HS-27A (cell line): ENCODE data around the gene COPZ1.
"Not testable (repeated sequence)": the region's sequence is repeated elsewhere in the genome, so short reads cannot be mapped to it uniquely, and the experiment has no call there.

Experiments
- DNase-seq: peaks from one replicate; pipeline ENCODE4 v3.0.0-alpha.2; 2012; ENCODE audit warnings: low read depth, missing footprints

The COPZ1 gene, protein sequence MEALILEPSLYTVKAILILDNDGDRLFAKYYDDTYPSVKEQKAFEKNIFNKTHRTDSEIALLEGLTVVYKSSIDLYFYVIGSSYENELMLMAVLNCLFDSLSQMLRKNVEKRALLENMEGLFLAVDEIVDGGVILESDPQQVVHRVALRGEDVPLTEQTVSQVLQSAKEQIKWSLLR

DNA sequence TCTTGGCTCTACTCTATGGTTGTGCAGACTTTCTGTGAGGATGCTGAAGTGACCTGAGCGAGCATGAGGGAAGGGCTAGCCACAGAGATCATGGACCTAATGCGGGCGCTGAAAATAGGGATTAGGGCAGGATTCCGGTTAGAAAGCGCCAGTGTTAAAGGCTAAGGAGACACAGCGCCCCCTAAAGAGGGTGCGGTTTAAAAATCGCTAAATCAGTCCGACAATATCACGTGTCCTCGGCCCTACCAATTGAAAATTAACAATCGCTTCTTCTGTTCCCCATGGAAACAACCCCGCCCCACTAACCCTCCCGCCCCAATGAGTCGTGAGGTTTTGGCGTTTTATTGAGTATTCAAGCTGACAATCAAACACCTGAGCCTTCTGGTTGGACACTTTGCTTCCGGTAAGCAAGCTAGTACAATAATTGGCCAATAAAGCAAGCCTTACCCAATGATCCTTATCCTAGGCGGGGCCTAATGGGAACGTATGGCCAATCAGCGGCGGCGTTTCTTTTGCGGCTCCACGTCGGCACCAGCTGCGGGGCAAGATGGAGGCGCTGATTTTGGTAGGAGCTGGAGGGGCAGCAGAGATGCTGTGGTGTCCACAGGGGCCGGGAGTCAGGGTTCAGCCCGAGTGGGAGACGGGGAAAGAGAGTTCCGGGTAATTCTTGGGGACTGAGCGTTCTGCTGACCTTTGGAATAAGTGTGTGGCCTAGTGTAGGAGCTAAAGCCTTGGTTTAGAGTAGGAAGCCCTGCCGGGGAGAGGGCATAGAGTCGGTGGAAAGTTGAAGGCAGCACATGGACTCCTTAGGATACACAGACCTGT lies at the start of gene COPZ1:
TSS of gene COPZ1 (plus strand) at position 515 of the 825 bp plus-strand sequence. CDS start at position 548, 33 bp downstream.
- peak; percentile 97 for DNase-seq

DNA sequence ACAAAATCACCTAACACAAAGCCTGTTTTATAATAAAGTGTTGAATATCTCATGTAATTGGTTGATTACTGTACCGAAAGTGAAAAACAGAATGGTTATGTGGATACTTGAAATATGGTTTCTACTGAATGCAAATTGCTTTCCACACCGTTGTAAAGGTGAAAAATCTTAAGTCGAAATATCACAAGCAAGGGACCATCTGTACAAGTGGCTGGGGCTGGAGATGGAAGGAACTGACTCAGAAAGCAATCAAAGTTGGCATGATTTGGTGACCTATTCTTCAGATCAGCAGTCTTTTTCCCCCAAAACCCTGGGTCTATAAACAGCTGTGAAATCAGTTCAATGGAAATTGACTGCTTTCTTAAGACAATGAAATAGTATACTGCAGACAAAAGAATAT lies 48.6 kb upstream of the COPZ1 start:
- no peak for DNase-seq

DNA sequence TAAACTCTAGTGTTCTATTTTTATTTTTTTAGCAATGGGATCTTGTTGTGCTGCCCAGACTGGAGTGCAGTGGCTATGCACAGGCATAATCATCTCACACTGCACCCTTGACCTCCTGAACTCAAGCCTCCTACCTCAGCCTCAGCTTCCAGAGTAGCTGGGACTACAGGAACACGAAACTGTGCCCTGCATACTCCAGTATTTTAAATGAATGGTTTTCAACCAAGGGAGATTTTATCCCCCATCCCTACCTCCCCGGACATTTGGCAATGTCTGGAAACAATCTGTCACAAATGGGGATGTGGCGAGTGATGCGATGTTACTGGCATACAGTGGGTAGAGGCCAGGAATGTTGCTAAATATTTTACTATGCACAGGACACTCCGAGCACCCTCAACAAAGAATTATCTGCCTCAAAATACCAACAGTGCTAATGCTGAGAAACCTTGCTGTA lies 47.1 kb upstream of the COPZ1 start:
- no peak for DNase-seq

DNA sequence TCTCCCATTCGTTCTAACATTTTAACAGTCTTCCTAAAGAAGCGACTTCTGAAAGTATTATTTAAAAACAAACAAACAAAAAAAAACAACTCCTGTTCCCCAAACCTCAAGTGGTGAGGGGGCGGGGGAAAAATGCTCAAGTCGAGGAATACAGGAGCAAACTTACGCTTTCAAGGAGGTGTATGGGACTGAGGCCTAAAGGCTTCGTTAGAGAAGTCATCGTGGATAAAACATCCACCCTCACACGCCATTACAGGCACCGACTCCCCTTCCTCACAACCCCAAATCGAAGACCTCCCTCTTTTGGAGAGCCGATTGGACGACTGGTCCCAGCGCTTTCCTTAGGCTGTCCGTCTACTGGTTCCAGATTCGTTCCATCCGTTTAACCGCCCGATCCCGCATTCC lies 45.7 kb upstream of the COPZ1 start:
- no peak for DNase-seq

DNA sequence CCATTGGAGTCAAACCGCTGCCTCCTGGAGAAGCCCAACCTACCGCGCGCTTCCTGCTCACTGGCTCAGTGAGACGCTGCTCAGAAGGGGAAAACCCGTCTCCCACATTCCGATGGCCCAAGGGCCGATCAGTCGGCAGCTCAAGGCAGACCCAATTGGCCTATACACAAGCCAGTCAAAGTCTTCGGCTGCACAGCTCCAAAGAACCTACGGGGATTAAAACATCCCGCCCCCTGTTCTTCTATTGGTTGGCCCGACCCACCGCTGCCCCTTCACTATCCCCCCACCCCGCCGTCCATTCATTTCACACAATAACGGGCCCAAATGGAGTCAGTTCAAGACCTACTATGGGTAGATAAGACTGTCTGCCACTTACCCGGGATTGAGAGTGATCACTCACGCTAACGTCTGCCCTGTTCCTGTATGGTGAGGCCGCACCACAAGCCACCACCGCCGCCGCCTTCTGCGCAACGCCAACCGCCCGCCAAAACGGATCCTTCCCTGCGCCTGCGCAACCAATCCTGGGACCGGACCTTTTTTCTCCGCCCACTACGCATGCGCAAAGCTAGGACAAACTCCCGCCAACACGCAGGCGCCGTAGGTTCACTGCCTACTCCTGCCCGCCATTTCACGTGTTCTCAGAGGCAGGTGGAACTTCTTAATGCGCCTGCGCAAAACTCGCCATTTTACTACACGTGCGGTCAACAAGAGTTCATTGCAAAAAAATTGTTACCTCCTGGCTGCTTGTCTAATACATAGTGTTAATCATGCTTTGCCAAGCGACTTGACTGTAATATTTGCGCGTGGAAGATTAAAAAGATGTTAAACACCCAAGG lies 45.1 kb upstream of the COPZ1 start, which contains the start of gene CBX5:
TSS of gene CBX5 (minus strand) at position 491 of the 836 bp plus-strand sequence. CDS start 22,472 bp downstream, outside the sequence.
- DNase-seq, result peak; percentile 99

DNA sequence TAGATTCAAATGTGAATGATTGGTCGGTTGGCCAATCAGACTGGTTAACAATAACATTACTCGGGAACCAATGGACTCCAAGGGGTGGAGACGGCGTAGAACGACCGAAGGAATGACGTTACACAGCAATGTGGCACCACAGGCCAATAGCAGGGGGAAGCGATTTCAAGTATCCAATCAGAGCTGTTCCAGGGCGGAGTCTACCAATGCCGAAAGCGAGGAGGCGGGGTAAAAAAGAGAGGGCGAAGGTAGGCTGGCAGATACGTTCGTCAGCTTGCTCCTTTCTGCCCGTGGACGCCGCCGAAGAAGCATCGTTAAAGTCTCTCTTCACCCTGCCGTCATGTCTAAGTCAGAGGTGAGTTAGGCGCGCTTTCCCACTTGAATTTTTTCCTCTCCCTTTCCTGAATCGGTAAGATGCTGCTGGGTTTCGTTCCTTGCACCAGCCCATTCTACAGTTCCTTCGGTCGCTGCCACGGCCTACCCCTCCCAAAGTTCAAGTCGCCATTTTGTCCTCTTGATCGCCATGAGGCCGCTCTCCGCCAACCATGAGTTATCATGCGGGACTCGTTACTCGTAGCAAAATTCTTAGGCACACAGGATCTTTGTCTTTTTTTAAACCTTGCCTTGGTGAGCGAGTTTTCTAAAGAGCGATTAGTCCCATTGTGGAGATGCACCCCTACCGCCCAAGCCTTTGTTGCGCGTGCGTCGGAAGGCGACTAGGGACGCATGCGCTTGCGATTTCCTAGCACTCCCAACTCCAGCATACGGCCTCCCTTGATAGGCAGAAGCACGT lies 44.3 kb upstream of the COPZ1 start, which contains the start of gene HNRNPA1:
TSS of gene HNRNPA1 (plus strand) at position 259 of the 793 bp plus-strand sequence. CDS start at position 341, 82 bp downstream.
- peak; percentile 99 for DNase-seq

DNA sequence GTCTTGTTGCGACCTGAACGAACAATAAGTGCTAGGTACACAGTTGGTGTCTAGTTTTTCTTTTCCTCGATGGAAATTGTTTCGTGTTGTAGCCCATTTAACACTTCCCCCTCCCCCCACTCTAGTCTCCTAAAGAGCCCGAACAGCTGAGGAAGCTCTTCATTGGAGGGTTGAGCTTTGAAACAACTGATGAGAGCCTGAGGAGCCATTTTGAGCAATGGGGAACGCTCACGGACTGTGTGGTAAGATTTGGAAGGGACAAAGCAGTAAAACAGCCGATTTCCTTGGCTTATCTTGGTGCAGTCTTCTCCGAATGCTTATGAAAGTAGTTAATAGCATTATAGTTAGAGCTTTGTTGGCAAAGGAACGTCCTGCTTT lies 43.7 kb upstream of the COPZ1 start:
- DNase-seq, result not testable (repeated sequence)

DNA sequence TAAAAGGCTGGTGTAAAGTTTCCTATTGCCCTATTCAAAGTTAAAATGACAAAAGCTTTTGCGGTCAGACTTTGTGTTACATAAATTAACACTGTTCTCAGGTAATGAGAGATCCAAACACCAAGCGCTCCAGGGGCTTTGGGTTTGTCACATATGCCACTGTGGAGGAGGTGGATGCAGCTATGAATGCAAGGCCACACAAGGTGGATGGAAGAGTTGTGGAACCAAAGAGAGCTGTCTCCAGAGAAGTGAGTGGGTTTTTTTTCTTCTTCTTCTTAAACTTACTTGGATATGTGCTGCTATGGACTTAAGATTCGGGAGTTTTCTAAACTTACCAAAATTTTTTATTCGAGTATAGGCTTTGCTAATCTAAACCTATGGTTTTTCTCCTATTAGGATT lies 43.2 kb upstream of the COPZ1 start:
- DNase-seq, result not testable (repeated sequence)

DNA sequence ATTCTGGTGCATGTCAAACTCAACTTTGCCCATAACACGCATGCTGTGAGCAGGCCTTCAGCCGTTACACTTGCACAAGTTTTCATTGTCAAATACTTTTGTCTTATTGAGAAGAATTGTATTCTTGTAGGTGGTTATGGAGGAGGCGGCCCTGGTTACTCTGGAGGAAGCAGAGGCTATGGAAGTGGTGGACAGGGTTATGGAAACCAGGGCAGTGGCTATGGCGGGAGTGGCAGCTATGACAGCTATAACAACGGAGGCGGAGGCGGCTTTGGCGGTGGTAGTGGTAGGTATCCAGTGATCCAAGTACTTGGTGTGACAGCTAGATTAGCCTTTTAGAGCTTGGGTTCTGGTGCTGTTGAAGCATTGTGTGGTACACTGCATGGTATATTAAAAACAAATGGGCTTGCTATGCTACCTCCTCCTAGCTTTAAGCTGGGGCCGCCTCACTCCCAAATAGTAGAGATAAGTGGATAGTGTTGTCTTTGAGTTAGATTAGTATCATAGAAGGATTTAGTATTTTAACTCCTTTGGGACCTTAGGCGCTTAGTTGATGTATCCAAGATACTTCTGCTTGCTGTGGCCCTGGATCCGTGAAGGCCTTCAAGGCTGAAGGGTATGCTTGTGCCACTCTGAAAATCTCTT lies 41.9 kb upstream of the COPZ1 start:
- DNase-seq, result no peak

DNA sequence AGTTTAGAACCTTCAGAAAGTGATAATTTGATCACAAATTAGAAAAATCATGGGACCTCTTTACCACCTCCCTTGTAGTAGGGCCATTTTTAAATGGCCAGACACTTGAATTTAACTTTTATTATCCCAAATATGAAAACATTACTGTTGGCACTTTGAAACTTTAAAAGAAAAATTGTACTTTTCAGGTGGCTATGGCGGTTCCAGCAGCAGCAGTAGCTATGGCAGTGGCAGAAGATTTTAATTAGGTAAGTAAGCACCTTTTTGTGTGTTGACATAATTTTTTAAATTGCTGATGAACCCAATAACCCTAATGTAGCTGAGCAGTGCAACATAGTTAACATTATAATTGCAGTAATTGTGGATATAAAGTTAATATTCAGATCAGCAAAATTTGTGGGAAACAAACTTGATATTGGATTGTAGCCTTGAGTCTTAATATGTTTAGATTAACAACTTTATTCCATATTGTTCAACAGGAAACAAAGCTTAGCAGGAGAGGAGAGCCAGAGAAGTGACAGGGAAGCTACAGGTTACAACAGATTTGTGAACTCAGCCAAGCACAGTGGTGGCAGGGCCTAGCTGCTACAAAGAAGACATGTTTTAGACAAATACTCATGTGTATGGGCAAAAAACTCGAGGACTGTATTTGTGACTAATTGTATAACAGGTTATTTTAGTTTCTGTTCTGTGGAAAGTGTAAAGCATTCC lies 40.7 kb upstream of the COPZ1 start:
- DNase-seq, result not testable (repeated sequence)

DNA sequence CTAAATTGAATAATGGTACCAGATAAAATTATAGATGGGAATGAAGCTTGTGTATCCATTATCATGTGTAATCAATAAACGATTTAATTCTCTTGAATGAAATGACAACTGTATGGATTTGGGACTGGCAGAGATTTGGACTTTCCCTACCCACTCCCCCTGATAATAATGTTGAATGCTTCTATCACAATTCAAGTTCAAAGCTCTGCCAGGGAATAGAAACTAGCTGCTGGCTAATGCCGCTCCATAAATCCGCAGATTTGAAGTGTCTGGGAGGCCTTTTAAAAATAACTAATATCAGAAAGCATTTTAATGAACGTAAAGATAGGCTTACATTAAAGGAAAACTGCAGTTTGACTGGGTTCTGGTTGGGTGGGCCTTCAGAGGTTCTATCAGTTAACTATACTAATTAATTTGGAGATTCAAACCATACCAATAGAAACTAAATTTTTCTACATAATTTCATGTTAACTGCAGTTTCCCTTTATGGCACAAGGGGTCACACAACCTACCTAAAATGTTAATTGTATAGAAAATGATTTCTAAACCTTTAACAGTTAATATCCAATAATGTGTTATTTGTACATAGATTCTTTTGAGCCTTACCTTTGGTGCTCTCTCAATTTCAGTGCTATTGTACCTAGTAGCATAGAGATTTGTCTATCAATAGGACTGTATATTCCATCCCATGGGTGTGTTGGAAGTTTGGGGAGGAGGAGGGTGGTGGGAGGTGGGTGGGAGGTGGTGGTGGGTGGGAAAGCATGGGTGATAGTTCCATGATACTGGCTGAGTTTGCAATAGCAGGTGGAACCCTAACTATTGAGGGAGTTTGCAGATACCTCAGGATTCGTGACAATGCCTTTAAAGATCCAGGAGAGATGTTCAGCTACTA lies 39.5 kb upstream of the COPZ1 start:
- DNase-seq, result no peak

DNA sequence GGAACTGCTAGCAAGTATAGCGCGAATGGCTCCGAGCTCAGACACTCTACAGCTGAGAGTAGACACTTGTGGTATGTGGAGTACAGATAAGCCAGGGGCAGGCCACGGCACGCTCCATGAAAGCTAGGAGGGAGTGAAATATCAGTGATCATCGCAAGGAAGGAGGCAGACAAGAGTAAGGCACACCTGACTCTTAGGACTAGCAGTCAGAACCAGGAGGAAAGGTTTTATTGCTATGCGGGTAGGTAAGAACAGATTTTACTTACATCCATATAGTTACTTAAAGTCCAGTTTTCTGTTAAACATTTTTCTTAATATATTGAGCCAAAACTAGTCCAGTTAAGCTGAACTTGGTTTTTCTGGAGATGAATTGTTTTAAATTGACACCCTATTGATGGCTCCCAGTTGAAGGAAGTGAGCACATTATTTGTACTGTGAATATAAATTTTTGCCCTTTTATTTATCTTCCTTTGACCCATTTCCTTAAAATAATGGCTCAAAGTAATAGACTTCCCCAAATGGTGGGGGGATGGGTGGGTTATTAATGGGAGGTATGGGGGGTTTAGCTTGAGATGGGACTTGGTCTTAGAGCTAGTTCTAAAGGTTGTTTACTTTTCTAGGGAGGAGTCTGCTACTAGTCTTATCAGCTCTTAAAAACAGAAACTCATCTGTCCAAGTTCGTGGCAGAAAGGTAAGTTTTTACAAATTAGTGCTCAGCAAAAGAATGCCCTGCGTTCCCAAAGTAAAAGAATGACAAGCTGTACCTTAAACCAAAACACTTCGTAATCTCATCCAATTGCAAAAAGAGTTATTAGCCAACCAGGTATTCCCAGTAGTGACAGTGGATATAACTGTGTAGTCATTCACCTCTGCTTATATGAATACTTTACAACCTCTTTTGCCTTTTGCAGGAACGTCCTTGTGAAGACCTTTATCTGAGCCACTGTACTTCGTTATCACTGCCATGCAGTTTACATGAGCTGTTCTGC lies 38.6 kb upstream of the COPZ1 start:
- no peak for DNase-seq

DNA sequence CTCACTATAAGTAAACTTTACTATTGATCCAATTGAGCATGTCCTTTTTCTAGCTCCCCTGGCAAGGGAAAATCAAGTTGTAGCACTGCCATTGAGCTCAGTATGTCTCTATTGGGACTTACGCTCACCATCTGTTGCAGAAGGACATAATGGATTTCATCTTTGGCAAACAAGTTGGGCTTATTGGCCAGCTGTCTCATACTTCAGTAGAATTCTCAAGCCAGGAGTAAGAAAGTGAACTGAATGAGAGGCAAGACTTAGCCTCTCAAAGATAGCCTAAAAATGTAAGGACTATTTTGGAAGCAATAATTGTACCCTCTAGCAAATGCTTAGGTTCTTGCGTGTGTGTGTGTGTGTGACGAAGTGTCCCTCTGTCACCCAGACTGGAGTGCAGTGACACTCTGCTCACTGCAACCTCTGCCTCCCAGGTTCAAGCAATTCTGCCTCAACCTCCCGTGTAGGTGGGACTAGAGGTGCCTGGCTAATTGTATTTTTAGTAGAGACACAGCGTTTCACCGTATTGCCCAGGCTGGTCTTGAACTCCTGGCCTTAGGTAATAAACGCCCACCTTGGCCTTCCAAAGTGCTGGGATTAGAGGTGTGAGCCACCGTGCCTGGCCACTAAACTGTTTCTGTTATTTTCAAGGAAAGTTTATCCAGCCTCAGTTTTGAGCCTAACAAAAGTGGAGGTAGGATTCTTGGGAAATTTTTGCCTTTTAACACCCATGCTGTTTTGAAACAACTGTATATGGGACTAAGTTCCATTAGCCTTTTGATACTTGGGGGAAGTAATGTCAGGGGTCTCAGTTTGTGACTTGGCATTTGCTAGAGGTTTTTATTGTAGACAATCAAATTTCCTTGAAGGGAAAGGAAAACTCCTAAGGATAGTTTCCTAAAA lies 37.4 kb upstream of the COPZ1 start:
- no peak for DNase-seq

DNA sequence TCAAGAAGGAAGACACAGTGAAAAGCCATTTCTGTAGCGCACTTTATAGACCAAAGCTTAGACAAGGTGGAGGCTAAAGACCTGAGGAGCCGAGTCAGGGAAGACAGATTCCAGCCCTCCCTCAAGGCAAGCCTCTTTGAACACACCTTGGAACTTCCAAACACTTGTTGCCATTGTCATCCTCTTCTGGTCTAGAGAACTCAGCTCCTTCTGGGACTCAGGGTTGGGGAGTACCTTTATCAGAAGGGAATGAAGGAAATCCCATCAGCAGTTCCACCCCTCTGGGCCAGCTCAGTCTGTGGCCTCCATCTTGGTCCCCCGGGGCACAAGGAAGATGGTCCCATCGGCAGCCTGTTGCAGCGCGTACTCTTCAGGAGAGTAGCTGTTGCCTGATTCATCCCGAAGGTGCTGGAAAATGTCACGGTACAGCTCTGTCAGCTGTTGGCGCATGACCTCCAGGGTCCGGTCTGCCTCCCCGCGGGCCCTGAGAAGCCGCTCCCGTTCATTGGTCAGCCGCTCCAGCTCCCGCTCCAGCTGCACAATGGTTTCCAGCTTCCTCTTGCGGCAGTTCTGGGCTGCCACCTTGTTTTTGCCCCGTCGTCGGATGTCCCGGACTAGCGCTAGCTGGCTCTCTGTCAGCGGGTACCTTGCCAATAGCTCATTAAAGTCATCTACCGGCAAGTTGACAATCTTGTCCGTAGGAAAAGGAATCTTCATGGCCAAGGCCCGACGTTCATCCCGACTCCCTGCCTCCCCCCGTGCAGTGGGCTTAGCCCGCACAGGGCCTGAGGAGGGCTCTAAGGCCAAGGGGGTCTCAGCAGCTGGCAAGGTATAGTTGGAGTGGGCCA lies 32.6 kb upstream of the COPZ1 start:
- DNase-seq, result no peak

DNA sequence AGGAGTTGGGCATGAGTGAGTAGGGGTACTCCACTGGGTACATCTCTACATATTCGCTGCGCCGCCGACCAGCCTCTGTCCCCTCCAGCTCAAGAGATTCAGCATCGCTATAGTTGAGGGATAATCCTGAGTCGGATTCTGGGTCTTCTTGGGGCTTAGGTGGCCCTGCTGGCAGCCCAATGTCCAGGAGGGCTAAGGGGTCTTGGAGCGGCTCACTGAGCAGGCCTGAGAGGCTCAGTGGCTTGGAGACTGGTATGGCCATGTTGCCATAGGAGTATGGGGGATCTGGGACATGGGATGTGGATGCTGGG lies 32.0 kb upstream of the COPZ1 start:
- no peak for DNase-seq
